Ovary (tissue), 9 donors: ENCODE data around the gene GAMT. TPM values are rescaled to one million over a fixed set of nuclear protein-coding genes. Genes with fewer than 3 reads are reported as not detected.

Experiments
- DNase-seq, 5 donors: peaks; one replicate each; pipeline ENCODE4 v3.0.0-alpha.2; 2019 to 2020
- H3K27ac ChIP-seq, 2 donors: fragments of 200-600 bp; one replicate each; pipeline versions ENCODE4 v1.5.1 to v1.8.0; 2019 to 2022
- H3K27me3 ChIP-seq: fragments of 200-600 bp; one replicate; pipeline ENCODE4 v1.8.0; 2022
- H3K36me3 ChIP-seq: fragments of 200-600 bp; sonication (generic); one replicate; pipeline ENCODE4 v1.5.1; 2019
- H3K4me1 ChIP-seq: one replicate; pipeline ENCODE4 v1.8.1; 2013; ENCODE audit warnings: mild to moderate bottlenecking, moderate library complexity; ENCODE audit not compliant: insufficient read depth
- H3K4me3 ChIP-seq: fragments of 200-600 bp; sonication (generic); one replicate; pipeline ENCODE4 v1.5.1; 2017
- H3K9me3 ChIP-seq, 2 donors: fragments of 200-600 bp in 1 of 2; sonication (generic) in 1 of 2; one replicate each; pipeline versions ENCODE4 v1.5.1 to v1.8.1; 2013 to 2019; ENCODE audit warnings: mild to moderate bottlenecking in 1 of 2, moderate library complexity in 1 of 2
- CTCF ChIP-seq, 3 donors: fragments of 450-650 bp in 2 of 3; fragments of 200-600 bp in 1 of 3; IDR thresholded peaks; one replicate each; pipeline versions ENCODE4 v1.5.1 to v1.8.0; 2016 to 2022; ENCODE audit warnings: antibody characterized with exemption in 3 of 3, mild to moderate bottlenecking in 1 of 3
- EP300 ChIP-seq: sonication (generic); formaldehyde crosslinking; IDR thresholded peaks from one replicate; pipeline ENCODE4 v1.6.1; 2017; ENCODE audit warnings: antibody characterized with exemption
- POLR2A ChIP-seq: fragments of 450-650 bp; IDR thresholded peaks from one replicate; pipeline ENCODE4 v1.6.1; 2017; ENCODE audit warnings: antibody characterized with exemption, mild to moderate bottlenecking, moderate library complexity
- WGBS, 3 donors: extraction: QIAGEN DNeasy Blood & Tissue Kit in 1 of 3; methylation state at CpG; one replicate each; pipeline versions ENCODE4 v1.1.5 to v1.1.7; 2013 to 2017; 5-methylcytosine and 5-hydroxymethylcytosine counted together
- intact Hi-C, 4 donors: fragments of 100-400 bp; cut with DNase I; formaldehyde crosslinking; loops; one replicate each; pipeline versions ENCODE4 v1.11.0 to v1.15.1; 2022 to 2023
- polyA plus RNA-seq, 2 donors: library from polyadenylated mRNA; stranded (reverse); fragments of 200-250 nt in 1 of 2; fragments of 350-450 nt in 1 of 2; fragmentation: Illumina TruSeq in 1 of 2; extraction: RNeasy Lipid Tissue Mini Kit (QIAGEN cat#74804) in 1 of 2; gene quantifications; one replicate each; pipeline ENCODE4 v1.2.3, GENCODE V29; 2013 to 2014
- total RNA-seq, 7 donors: library from RNA; depleted of rRNA in 2 of 7; stranded (reverse); fragments of >200 nt in 2 of 7; fragmentation: NEBNext Ultra II Directional in 3 of 7; extraction: Animal tissue kit (Norgen Biotek cat#: 25700) in 3 of 7; gene quantifications; one replicate each; pipeline versions ENCODE4 v1.1.0 to v1.2.4, GENCODE V29; 2016 to 2023
- donor health status: DM: no; HTN: no; CAD: no; lungs with moderate emphysema.
- donor health status: DM: no; HTN: no; CAD: no.
- donor health status: Bipolar disorder and iron deficiency.
- donor health status: DM: yes; HTN: yes; CAD: no.
- donor health status: DM: no; HTN: no; CAD: no.
- donor health status: DM: yes; HTN: yes; CAD: no.

Gene GAMT
- total and polyA plus RNA-seq, 9 donors: 8.0 to 34.1 (median 17.0) TPM

GRCh38 chr19:1401889-1402217 lies 511 bp upstream of the GAMT start:
- WGBS, 3 donors: 57 to 67% (median 67%) methylated on average over 11 of the region's 11 CpGs
- DNase-seq: no peak
- no peak for TF ChIP-seq EP300
- intact Hi-C loops: no loop called here
- H3K4me1 ChIP-seq: peaks cover 19% of the 10 kb centered on the region
- no peaks in the 10 kb centered on the region for H3K27me3 ChIP-seq
- peak overlapping the region in 1 of 2 donors; percentile 51 for H3K27ac ChIP-seq
- H3K36me3 ChIP-seq: no peaks in the 10 kb centered on the region
- no peaks in the 10 kb centered on the region for H3K9me3 ChIP-seq
- H3K4me3 ChIP-seq: peak overlapping the region; percentile 50

GRCh38 chr19:1400281-1401137 lies 833 bp downstream of the GAMT start:
- Histone ChIP-seq H3K27me3 (no peaks in the 10 kb centered on the region), H3K36me3 (no peaks in the 10 kb centered on the region), H3K27ac (peak overlapping the region in 1 of 2 donors; percentile 29), H3K4me3 (peak overlapping the region; percentile 50), H3K4me1 (peaks cover 16% of the 10 kb centered on the region), H3K9me3 (no peaks in the 10 kb centered on the region)
- 8 to 11% (median 10%) methylated on average over 30 to 36 of the region's 36 CpGs for WGBS, 3 donors
- intact Hi-C loops: no loop called here
- TF ChIP-seq CTCF (IDR thresholded peaks at IDR 0.05): no peak
- TF ChIP-seq POLR2A: no peak
- no peak for TF ChIP-seq EP300
- peak in 2 of 5 donors; percentile 53 to 84 for DNase-seq

GRCh38 chr19:1399745-1400144 lies 1.6 kb downstream of the GAMT start:
- H3K27ac ChIP-seq: no peak overlapping the region
- no peaks in the 10 kb centered on the region for H3K36me3 ChIP-seq
- H3K9me3 ChIP-seq: no peaks in the 10 kb centered on the region
- DNase-seq: no peak
- no peak for TF ChIP-seq POLR2A
- no peak for TF ChIP-seq CTCF (IDR thresholded peaks at IDR 0.05)
- no peak for TF ChIP-seq EP300
- 89 to 90% (median 89%) methylated on average over 10 to 15 of the region's 15 CpGs for WGBS, 3 donors
- no peaks in the 10 kb centered on the region for H3K27me3 ChIP-seq
- intact Hi-C loops: no loop called here
- no peak overlapping the region for H3K4me3 ChIP-seq
- peaks cover 16% of the 10 kb centered on the region for H3K4me1 ChIP-seq

- H3K27ac ChIP-seq: no peak overlapping the region
- 88 to 90% (median 90%) methylated on average over 19 of the region's 19 CpGs for WGBS, 3 donors
- no peak for TF ChIP-seq EP300
- TF ChIP-seq POLR2A: no peak
- TF ChIP-seq CTCF (IDR thresholded peaks at IDR 0.05): no peak
- no peak overlapping the region for H3K4me3 ChIP-seq
- H3K36me3 ChIP-seq: no peaks in the 10 kb centered on the region
- intact Hi-C loops: no loop called here
- H3K4me1 ChIP-seq: peaks cover 16% of the 10 kb centered on the region
- no peaks in the 10 kb centered on the region for H3K27me3 ChIP-seq
- no peaks in the 10 kb centered on the region for H3K9me3 ChIP-seq
- DNase-seq: no peak
Measured at GRCh38 chr19:1399079-1399478, 2.3 kb downstream of the GAMT start.

- no peak for DNase-seq
- Histone ChIP-seq H3K36me3 (no peaks in the 10 kb centered on the region), H3K9me3 (no peaks in the 10 kb centered on the region), H3K4me3 (no peak overlapping the region), H3K27ac (no peak overlapping the region), H3K27me3 (no peaks in the 10 kb centered on the region), H3K4me1 (peaks cover 14% of the 10 kb centered on the region)
- intact Hi-C loops: no loop called here
- WGBS, 3 donors: 82 to 93% (median 87%) methylated on average over 9 of the region's 9 CpGs
- TF ChIP-seq POLR2A: no peak
- TF ChIP-seq CTCF (IDR thresholded peaks at IDR 0.05): no peak
- TF ChIP-seq EP300: no peak
Measured at GRCh38 chr19:1397838-1398237, 3.5 kb downstream of the GAMT start.
